Measurements from ENCODE around the gene SUGT1. TPM values are rescaled to one million over a fixed set of nuclear protein-coding genes. Genes with fewer than 3 reads are reported as not detected.
"Not testable (repeated sequence)": the region's sequence is repeated elsewhere in the genome, so short reads cannot be mapped to it uniquely, and the experiment has no call there.

The SUGT1 gene
- total RNA-seq, 1 donor from 2014 or later, result 49.8 TPM

DNA sequence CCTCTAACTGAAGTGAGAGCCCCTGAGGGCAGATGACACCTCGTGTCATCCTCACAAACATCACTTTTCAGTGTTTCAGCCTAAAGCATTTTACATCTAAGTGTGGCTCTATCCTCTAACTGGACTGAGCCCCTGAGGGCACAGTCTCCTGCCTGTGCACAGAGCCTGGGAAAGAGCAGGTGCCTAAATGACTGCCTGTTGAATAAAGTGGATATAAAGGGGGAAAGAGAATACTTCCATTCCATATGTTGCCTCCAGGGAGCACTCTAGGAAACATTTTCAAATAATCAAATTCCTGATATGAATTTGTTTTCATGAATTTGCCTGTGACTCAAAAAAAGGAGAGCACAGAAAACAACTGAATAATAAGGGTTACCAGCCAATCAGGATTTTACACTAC lies 54.7 kb downstream of the SUGT1 start:
- no peak for DNase-seq (ENCODE audit: low read depth)
- H3K36me3 ChIP-seq (ENCODE audit: control insufficient read depth, insufficient read depth, low read length), result no peaks in the 10 kb centered on the region
- no peaks in the 10 kb centered on the region for H3K27me3 ChIP-seq (ENCODE audit: control insufficient read depth, insufficient read depth, low read length)
- TF ChIP-seq, protein P1, sequence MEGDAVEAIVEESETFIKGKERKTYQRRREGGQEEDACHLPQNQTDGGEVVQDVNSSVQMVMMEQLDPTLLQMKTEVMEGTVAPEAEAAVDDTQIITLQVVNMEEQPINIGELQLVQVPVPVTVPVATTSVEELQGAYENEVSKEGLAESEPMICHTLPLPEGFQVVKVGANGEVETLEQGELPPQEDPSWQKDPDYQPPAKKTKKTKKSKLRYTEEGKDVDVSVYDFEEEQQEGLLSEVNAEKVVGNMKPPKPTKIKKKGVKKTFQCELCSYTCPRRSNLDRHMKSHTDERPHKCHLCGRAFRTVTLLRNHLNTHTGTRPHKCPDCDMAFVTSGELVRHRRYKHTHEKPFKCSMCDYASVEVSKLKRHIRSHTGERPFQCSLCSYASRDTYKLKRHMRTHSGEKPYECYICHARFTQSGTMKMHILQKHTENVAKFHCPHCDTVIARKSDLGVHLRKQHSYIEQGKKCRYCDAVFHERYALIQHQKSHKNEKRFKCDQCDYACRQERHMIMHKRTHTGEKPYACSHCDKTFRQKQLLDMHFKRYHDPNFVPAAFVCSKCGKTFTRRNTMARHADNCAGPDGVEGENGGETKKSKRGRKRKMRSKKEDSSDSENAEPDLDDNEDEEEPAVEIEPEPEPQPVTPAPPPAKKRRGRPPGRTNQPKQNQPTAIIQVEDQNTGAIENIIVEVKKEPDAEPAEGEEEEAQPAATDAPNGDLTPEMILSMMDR (IDR thresholded peaks at IDR 0.05; ENCODE audit: insufficient read depth, low read length, poor library complexity, severe bottlenecking), result peak; percentile 9
- H3K4me3 ChIP-seq (ENCODE audit: low read depth, low read length), result no peak overlapping the region

DNA sequence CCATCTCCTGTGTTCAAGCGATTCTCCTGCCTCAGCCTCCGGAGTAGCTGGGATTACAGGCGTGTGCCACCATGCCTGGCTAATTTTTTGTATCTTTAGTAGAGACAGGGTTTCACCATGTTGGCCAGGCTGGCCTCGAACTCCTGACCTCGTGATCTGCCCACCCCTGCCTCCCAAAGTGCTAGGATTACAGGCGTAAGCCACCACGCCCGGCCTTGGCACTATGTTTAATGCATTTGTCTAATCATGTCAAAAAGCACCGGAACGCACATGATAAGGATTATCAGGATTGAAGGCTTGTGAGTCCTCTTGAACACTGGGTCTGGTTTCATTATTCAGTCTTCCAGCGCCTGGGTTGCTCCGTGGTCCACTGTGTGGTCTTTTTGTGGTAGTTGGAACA lies 55.6 kb downstream of the SUGT1 start:
- not testable (repeated sequence) for H3K36me3 ChIP-seq (ENCODE audit: control insufficient read depth, insufficient read depth, low read length); H3K27me3 ChIP-seq (ENCODE audit: control insufficient read depth, insufficient read depth, low read length); H3K4me3 ChIP-seq (ENCODE audit: low read depth, low read length); DNase-seq (ENCODE audit: low read depth)

DNA sequence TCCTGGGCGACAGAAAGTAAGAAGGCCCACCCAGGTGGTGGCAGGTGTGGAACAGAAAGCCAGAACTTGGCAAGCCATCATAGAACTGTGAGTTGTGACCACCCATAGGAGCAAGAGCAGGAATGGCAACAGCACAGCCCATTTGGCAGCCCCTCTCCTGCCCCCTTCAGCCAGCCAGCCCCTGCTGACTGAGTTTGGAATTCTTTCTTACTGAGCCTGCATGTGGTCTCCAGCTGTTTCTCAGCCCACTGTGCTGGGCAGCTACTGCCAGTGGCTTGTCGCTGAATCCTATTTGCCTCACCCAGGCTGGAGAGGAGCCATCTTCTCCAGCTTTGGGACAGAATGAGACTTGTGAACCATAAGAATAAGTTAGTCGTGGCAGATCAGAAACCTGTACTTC lies 58.6 kb downstream of the SUGT1 start:
- no peaks in the 10 kb centered on the region for H3K36me3 ChIP-seq (ENCODE audit: control insufficient read depth, insufficient read depth, low read length)
- H3K27me3 ChIP-seq (ENCODE audit: control insufficient read depth, insufficient read depth, low read length), result no peaks in the 10 kb centered on the region
- H3K4me3 ChIP-seq (ENCODE audit: low read depth, low read length), result no peak overlapping the region
- no peak for DNase-seq (ENCODE audit: low read depth)
- TF ChIP-seq, protein P1 (IDR thresholded peaks at IDR 0.05; ENCODE audit: insufficient read depth, low read length, poor library complexity, severe bottlenecking), result no peak

DNA sequence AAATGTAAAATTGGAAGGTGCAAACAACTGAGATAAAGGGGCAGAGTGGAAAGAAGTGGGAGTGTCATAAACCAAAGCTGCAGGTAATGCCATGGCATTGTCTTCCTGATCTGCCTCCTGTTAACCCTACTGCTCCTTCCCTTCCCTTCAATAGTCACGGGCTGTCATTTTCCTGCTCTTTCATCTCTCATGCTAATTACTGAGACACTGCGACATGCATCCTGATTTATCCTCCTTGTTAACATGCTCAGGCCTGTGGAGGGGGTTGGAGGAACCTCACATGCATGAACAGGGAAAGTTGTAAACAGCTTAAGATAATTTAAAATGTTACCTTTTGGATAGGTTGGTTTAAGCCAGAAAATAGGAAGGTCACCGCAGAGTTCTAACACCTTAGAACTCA lies 59.7 kb downstream of the SUGT1 start:
- Histone ChIP-seq H3K36me3 (ENCODE audit: control insufficient read depth, insufficient read depth, low read length) (no peaks in the 10 kb centered on the region), H3K4me3 (ENCODE audit: low read depth, low read length) (no peak overlapping the region), H3K27me3 (ENCODE audit: control insufficient read depth, insufficient read depth, low read length) (no peaks in the 10 kb centered on the region)
- TF ChIP-seq, protein P1 (IDR thresholded peaks at IDR 0.05; ENCODE audit: insufficient read depth, low read length, poor library complexity, severe bottlenecking), result no peak
- DNase-seq (ENCODE audit: low read depth), result no peak

DNA sequence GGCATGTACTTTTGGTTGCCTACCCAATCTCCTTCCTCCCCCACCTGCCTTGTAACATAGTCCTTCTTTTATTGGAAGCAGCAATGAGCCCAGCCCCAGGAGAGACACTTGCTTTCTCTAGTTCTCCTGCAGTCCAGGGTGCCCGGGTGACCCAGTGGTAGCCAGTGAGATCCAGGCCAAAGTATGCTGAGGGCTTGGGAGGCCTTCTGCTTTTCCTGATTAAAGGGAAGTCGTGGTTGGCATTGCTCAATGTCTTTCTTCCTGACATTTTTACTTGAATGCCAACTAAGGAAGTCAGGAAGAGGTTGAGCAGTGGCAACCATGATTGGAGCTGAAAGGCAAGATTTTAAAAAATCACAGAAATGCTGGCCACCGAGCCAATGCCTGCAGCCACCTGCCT lies 61.3 kb downstream of the SUGT1 start:
- no peak overlapping the region for H3K4me3 ChIP-seq (ENCODE audit: low read depth, low read length)
- DNase-seq (ENCODE audit: low read depth), result no peak
- TF ChIP-seq, protein P1 (IDR thresholded peaks at IDR 0.05; ENCODE audit: insufficient read depth, low read length, poor library complexity, severe bottlenecking), result no peak
- no peaks in the 10 kb centered on the region for H3K27me3 ChIP-seq (ENCODE audit: control insufficient read depth, insufficient read depth, low read length)
- no peaks in the 10 kb centered on the region for H3K36me3 ChIP-seq (ENCODE audit: control insufficient read depth, insufficient read depth, low read length)

DNA sequence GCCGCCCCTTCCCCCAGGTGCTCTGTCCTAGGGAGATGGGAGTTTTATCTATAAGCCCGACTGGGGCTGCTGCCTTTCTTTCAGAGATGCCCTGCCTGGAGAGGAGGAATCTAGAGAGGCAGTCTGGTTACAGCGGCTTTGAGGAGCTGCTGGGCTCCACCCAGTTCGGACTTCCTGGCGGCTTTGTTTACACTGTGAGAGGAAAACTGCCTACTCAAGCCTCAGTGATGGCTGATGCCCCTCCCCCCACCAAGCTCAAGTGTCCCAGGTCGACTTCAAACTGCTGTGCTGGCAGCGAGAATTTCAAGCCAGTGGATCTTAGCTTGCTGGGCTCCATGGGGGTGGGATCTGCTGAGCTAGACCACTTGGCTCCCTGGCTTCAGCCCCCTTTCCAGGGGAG lies 68.3 kb downstream of the SUGT1 start:
- DNase-seq (ENCODE audit: low read depth); H3K27me3 ChIP-seq (ENCODE audit: control insufficient read depth, insufficient read depth, low read length); H3K36me3 ChIP-seq (ENCODE audit: control insufficient read depth, insufficient read depth, low read length); H3K4me3 ChIP-seq (ENCODE audit: low read depth, low read length): not testable (repeated sequence)

DNA sequence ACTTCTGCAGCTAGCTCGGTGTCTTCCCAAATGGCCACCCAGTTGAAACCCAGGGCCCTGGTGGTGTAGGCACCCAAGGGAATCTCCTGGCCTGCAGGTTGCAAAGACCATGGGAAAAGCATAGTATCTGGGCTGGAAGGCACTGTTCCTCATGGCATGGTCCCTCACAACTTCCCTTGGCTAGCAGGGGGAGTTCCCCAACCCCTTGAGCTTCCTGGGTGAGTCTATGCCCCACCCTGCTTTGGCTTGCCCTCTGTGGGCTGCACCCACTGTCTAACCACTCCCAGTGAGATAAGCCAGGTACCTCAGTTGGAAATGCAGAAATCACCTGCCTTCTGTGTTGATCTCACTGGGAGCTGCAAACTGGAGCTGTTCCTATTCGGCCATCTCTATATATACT lies 68.7 kb downstream of the SUGT1 start:
- H3K4me3 ChIP-seq (ENCODE audit: low read depth, low read length); H3K36me3 ChIP-seq (ENCODE audit: control insufficient read depth, insufficient read depth, low read length); DNase-seq (ENCODE audit: low read depth); H3K27me3 ChIP-seq (ENCODE audit: control insufficient read depth, insufficient read depth, low read length): not testable (repeated sequence)
